Neural progenitor cell (in vitro differentiated cells): ENCODE results near the gene BCL10. TPM values are rescaled to one million over a fixed set of nuclear protein-coding genes. Genes with fewer than 3 reads are reported as not detected.
A peak's percentile ranks its signal among the peaks of the same experiment; 100 is the strongest.

Experiments used
- DNase-seq: peaks from one replicate; pipeline ENCODE4 v3.0.0-alpha.2; 2016; ENCODE audit warnings: low spot score
- H2AFZ ChIP-seq: fragments of 200-600 bp; sonication (generic); replicated peaks from 2 replicates; pipeline ENCODE4 v1.6.1; 2016; ENCODE audit warnings: antibody characterized with exemption
- H3F3A ChIP-seq: fragments of 200-600 bp; sonication (generic); 2 replicates; pipeline ENCODE4 v1.6.1; 2016; ENCODE audit warnings: antibody characterized with exemption, low read depth
- H3K27ac ChIP-seq: fragments of 200-600 bp; sonication (generic); 2 replicates; pipeline ENCODE4 v1.5.1; 2016; ENCODE audit warnings: mild to moderate bottlenecking
- H3K27me3 ChIP-seq: fragments of 200-600 bp; sonication (generic); 2 replicates; pipeline ENCODE4 v1.6.1; 2016; ENCODE audit warnings: mild to moderate bottlenecking, moderate library complexity
- H3K36me3 ChIP-seq: fragments of 200-600 bp; sonication (generic); 2 replicates; pipeline ENCODE4 v1.5.1; 2016
- H3K4me1 ChIP-seq: fragments of 200-600 bp; sonication (generic); 2 replicates; pipeline ENCODE4 v1.6.1; 2016; ENCODE audit warnings: mixed run types
- H3K4me2 ChIP-seq: fragments of 200-600 bp; sonication (generic); 2 replicates; pipeline ENCODE4 v1.6.1; 2016
- H3K4me3 ChIP-seq: fragments of 200-600 bp; sonication (generic); 2 replicates; pipeline ENCODE4 v1.5.1; 2016
- H3K79me2 ChIP-seq: fragments of 200-600 bp; sonication (generic); 2 replicates; pipeline ENCODE4 v1.6.1; 2016; ENCODE audit warnings: low read depth
- H3K9ac ChIP-seq: fragments of 200-600 bp; sonication (generic); 2 replicates; pipeline ENCODE4 v1.6.1; 2016
- H3K9me3 ChIP-seq: fragments of 200-600 bp; sonication (generic); 2 replicates; pipeline ENCODE4 v1.5.1; 2016; ENCODE audit warnings: low read depth
- H4K20me1 ChIP-seq: fragments of 200-600 bp; sonication (generic); 2 replicates; pipeline ENCODE4 v1.6.1; 2016; ENCODE audit warnings: low read depth
- H3K27ac Mint-ChIP-seq: 3 replicates; pipeline ENCODE4 v1.8.0; 2021; ENCODE audit warnings: mixed read lengths
- H3K27me3 Mint-ChIP-seq: 2 replicates; pipeline ENCODE4 v1.8.0; 2022; ENCODE audit warnings: low read depth, mild to moderate bottlenecking, inconsistent platforms, moderate library complexity, mixed read lengths; ENCODE audit not compliant: insufficient read depth
- H3K36me3 Mint-ChIP-seq: 3 replicates; pipeline ENCODE4 v1.8.0; 2021; ENCODE audit warnings: mixed read lengths
- H3K4me1 Mint-ChIP-seq: 3 replicates; pipeline ENCODE4 v1.8.0; 2021; ENCODE audit warnings: mixed read lengths
- H3K4me3 Mint-ChIP-seq: 3 replicates; pipeline ENCODE4 v1.8.0; 2021; ENCODE audit warnings: mild to moderate bottlenecking, moderate library complexity, mixed read lengths
- H3K9me3 Mint-ChIP-seq: 3 replicates; pipeline ENCODE4 v1.8.0; 2020; ENCODE audit warnings: mixed read lengths
- CTCF ChIP-seq: fragments of 200-600 bp; sonication (generic); IDR thresholded peaks from 2 replicates; pipeline ENCODE4 v1.5.1; 2017; ENCODE audit warnings: antibody characterized with exemption, mild to moderate bottlenecking
- EZH2 ChIP-seq: fragments of 200-600 bp; sonication (generic); IDR thresholded peaks from 2 replicates; pipeline ENCODE4 v1.6.1; 2017; ENCODE audit warnings: antibody characterized with exemption, mild to moderate bottlenecking, moderate library complexity
- EZH2phosphoT487 ChIP-seq: fragments of 200-600 bp; sonication (generic); IDR thresholded peaks from 2 replicates; pipeline ENCODE4 v1.6.1; 2017; ENCODE audit warnings: antibody characterized with exemption
- total RNA-seq: library from RNA; depleted of rRNA; stranded (reverse); fragments of >200 nt; gene quantifications from 2 replicates; pipeline ENCODE4 v1.2.3, GENCODE V29; 2015; ENCODE audit warnings: low replicate concordance

Gene BCL10
- total RNA-seq, 1 donor from 2014 or later, result 28.2 TPM

DNA sequence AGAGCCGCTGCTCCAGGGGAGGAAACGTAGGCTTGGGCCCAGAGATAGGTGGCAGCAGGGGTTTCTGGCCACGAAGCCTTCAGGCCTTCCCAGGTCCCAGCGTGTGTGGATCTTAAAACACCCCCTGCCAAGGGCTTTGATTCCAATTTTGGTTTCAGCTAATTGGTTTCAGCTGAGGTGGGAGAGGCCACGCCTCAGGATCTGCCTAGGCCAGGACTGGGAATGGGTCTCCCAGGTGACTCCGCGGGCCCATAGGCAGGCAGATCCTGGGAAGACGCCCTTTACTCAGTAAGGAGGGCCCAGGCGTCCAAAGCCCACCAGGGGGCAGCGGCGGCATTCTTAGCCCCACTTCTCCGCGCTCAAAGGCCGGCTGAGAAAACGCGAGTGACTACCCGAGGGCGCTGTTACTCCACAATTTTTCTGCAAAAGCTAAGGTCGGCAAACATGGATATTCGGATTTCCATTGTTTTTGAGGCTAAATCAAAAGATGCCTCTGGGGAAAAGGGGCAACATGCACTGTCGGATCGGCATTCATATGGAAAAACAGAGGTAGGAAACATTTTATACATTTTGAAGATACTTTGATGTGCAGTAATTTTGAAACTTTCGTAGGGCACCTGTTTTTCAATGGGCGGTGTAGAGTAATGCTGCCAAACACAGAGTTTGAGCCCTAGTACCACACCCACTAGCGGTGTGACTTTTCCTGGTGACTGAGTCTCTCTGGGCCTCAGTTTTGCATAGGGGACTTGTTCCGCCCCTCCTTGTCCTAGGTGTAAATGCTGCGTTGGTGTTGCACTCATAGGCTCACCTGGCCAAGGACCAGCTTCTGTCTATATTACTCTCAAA, 31.8 kb upstream of the BCL10 start:
- Mint-ChIP-seq H3K4me1 (peaks cover 3% of the 10 kb centered on the region), H3K27me3 (peaks cover 2% of the 10 kb centered on the region), H3K9me3 (no peaks in the 10 kb centered on the region), H3K27ac (no peak overlapping the region), H3K4me3 (no peak overlapping the region), H3K36me3 (no peaks in the 10 kb centered on the region)
- TF ChIP-seq EZH2phosphoT487, result no peak
- peak; percentile 22 for TF ChIP-seq EZH2
- TF ChIP-seq CTCF, result peak; percentile 96
- DNase-seq, result peak; percentile 94
- no peak overlapping the region for H3K4me3 ChIP-seq
- H3K27me3 ChIP-seq, result no peaks in the 10 kb centered on the region
- H3K79me2 ChIP-seq, result no peaks in the 10 kb centered on the region
- H3F3A ChIP-seq, result peaks cover 3% of the 10 kb centered on the region
- H3K9me3 ChIP-seq, result no peaks in the 10 kb centered on the region
- peaks cover 9% of the 10 kb centered on the region for H3K4me1 ChIP-seq
- H2AFZ ChIP-seq, result peak overlapping the region; percentile 72
- peak overlapping the region; percentile 60 for H3K4me2 ChIP-seq
- no peak overlapping the region for H3K9ac ChIP-seq
- H4K20me1 ChIP-seq, result no peaks in the 10 kb centered on the region
- H3K27ac ChIP-seq, result no peak overlapping the region
- no peaks in the 10 kb centered on the region for H3K36me3 ChIP-seq

DNA sequence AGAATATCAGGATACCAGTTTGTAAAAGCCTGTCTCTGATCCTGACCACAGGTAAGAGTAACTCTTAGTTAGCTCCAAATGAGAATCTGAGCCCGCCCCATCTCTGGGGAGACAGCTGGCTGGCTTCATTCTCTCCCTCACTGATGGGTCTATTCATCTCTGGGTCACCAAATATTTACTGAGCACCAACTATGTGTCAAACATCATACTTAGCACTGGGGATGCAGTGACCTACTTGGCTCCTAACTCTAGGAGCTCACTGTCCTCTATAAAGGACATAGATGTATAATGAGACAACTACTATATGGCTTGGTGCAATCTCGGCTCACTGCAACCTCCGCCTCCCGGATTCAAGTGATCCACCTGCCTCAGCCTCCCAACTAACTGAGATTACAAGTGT, 29.8 kb upstream of the BCL10 start:
- Histone ChIP-seq H3K27ac (no peak overlapping the region), H3K9ac (no peak overlapping the region), H3K9me3 (no peaks in the 10 kb centered on the region), H2AFZ (no peak overlapping the region), H3K4me3 (no peak overlapping the region), H3K4me1 (peaks cover 9% of the 10 kb centered on the region), H3K27me3 (no peaks in the 10 kb centered on the region), H4K20me1 (no peaks in the 10 kb centered on the region), H3K36me3 (no peaks in the 10 kb centered on the region), H3K4me2 (no peak overlapping the region), H3K79me2 (no peaks in the 10 kb centered on the region), H3F3A (peaks cover 3% of the 10 kb centered on the region)
- H3K4me3 Mint-ChIP-seq, result no peak overlapping the region
- no peak for DNase-seq
- no peaks in the 10 kb centered on the region for H3K36me3 Mint-ChIP-seq
- TF ChIP-seq CTCF, result no peak
- TF ChIP-seq EZH2phosphoT487, result no peak
- TF ChIP-seq EZH2, result no peak
- H3K27ac Mint-ChIP-seq, result no peak overlapping the region
- H3K27me3 Mint-ChIP-seq, result peaks cover 4% of the 10 kb centered on the region
- H3K4me1 Mint-ChIP-seq, result peaks cover 3% of the 10 kb centered on the region
- no peaks in the 10 kb centered on the region for H3K9me3 Mint-ChIP-seq

DNA sequence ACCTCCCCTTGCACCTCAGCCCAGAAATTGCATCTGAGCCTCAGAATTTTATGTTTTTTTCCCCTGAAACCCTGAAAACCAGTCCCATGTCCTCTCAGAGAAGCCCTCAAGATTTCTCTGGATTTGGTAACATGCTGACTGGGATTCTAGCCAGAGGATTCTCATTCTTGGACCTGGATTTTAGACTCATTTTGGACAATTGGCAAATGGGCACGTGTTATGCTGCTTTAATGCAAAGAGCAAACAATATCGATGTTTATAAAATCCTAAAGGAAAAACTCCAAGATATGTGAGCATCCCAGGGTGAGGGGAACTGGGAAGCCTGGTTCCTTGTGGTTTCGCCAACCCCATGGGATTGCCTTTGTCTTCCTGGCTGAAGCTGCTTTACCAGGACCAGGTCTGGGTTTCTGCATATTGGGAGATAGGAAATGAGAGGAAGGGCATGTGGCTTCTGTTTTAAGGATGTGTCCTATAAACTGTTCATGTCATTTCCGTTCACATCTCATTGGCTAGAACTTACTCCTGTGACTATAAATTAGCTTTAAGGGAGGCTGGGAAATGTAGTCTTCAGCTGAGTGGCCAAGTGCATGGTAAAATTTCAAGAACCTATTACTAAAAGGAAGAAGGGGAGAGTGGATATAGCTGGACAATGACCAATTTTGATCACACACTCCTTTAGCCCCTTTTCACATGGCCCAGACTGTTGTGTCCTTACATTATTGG, 27.2 kb upstream of the BCL10 start:
- Histone ChIP-seq H3K36me3 (no peaks in the 10 kb centered on the region), H3K27me3 (no peaks in the 10 kb centered on the region), H3K4me3 (no peak overlapping the region), H3F3A (peaks cover 3% of the 10 kb centered on the region), H3K4me1 (peaks cover 3% of the 10 kb centered on the region), H3K4me2 (no peak overlapping the region), H3K79me2 (no peaks in the 10 kb centered on the region), H3K27ac (no peak overlapping the region), H2AFZ (no peak overlapping the region), H4K20me1 (no peaks in the 10 kb centered on the region), H3K9ac (no peak overlapping the region), H3K9me3 (no peaks in the 10 kb centered on the region)
- peaks cover 2% of the 10 kb centered on the region for H3K27me3 Mint-ChIP-seq
- no peak for DNase-seq
- no peaks in the 10 kb centered on the region for H3K36me3 Mint-ChIP-seq
- H3K27ac Mint-ChIP-seq, result no peak overlapping the region
- no peaks in the 10 kb centered on the region for H3K9me3 Mint-ChIP-seq
- H3K4me1 Mint-ChIP-seq, result peaks cover 3% of the 10 kb centered on the region
- H3K4me3 Mint-ChIP-seq, result no peak overlapping the region
- no peak for TF ChIP-seq CTCF
- no peak for TF ChIP-seq EZH2
- TF ChIP-seq EZH2phosphoT487, result no peak
